Stimulated activated CD8-positive, alpha-beta memory T cell treated with anti-CD3 and anti-CD28 coated beads, Interleukin-7, amount 100 ng/mL, for 24 hours (primary cell): Measurements from ENCODE around the gene ISLR2.
A peak's percentile ranks its signal among the peaks of the same experiment; 100 is the strongest.
"Not testable (repeated sequence)": the region's sequence is repeated elsewhere in the genome, so short reads cannot be mapped to it uniquely, and the experiment has no call there.

Experiments
- DNase-seq: peaks from one replicate; pipeline ENCODE4 v3.0.0-alpha.2; 2020; ENCODE audit warnings: low read depth

Gene ISLR2

GRCh38 chr15:74130155-74130848 is at the start of gene ISLR2:
Gene ISLR2, plus strand, starts transcription at chr15:74130586. Its CDS starts 2,169 bp downstream, at chr15:74132755.
- DNase-seq = no peak

GRCh38 chr15:74082450-74082849 is 47.9 kb upstream of the ISLR2 start, which contains the start of gene GOLGA6A:
Gene GOLGA6A, minus strand, starts transcription at chr15:74082550. Its CDS starts 41 bp downstream, at chr15:74082509.
- DNase-seq = not testable (repeated sequence)

DNA sequence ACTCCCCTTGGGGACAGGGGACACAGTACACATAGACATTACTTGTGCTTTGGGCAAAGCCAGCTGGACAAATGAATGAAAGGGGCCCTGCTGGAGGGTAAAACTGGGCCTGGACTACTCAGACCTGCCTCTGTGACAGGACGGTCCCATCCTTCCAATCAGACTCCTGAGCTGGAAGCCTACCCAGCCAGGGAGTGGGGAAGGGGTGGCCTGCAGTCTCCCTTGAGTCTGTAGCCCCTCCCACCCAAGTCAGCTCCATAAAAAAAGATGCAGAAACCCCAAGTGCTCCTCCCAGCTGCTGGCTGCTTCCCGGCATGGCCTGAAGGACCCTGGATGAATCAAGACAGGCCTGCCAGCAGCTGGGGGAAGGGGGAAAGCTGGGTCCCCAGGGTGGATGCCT is 35.8 kb upstream of the ISLR2 start:
- DNase-seq = not testable (repeated sequence)

- DNase-seq = not testable (repeated sequence)
Measured at GRCh38 chr15:74095610-74096009, 34.8 kb upstream of the ISLR2 start.

DNA sequence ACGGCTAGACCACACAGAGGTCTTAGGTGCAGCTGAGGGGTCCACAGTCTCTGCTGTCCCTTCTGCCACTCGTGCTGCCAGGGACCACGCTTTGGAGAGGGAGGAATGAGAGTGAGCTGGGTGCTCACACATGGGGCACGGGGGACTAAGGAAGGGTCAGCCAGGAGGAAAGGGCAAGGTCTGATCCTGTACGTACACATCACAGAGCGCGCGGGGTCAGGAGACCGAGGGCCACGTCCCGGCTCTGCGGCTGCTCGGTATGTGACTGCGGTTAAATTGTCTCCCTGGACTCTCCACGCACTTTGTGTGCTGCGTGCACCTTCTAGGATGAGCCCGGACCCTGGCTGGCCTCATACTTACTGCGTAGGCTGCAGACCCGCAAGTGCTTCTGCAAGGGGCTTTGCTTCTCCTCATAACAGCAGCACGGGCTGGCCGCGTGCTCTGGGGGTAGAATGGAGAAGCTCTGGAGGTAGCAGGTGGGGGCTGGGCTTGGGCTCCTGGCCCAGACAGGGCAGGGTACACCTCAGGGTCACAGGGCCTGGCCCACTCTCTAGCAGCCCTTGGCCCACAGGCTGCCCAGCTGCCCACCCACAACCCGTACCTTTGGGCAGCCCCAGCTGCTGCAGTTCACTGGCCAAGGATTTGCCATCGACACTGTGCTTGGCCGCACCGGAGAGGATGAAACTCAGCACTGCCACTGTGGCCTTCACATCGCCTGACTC is 33.5 kb upstream of the ISLR2 start:
- not testable (repeated sequence) for DNase-seq

GRCh38 chr15:74099963-74100733 is 30.2 kb upstream of the ISLR2 start:
- DNase-seq = peak; percentile 59

DNA sequence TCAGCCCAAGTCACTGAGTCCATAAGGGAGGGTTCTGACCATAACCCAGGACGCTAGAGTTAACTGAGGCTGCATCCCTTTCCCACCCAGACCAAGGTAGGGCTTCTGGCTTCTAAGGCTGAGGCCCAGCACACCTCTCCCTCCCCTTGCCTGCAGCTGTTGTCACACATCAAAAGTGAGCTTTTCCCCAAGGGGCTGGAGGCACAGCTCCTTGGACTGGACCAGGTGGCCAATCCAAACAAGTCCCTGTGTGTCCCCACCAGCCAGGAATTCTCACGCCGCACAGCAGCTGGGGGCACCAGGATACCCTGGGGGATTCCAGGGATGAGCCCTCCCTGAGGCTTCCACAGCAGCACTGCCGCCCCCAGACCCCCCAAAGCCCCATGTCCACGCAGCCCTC is 22.3 kb upstream of the ISLR2 start:
- DNase-seq = no peak

GRCh38 chr15:74108611-74109010 is 21.8 kb upstream of the ISLR2 start:
- DNase-seq = not testable (repeated sequence)

- DNase-seq = no peak
Measured at GRCh38 chr15:74109713-74110112, 20.7 kb upstream of the ISLR2 start.

DNA sequence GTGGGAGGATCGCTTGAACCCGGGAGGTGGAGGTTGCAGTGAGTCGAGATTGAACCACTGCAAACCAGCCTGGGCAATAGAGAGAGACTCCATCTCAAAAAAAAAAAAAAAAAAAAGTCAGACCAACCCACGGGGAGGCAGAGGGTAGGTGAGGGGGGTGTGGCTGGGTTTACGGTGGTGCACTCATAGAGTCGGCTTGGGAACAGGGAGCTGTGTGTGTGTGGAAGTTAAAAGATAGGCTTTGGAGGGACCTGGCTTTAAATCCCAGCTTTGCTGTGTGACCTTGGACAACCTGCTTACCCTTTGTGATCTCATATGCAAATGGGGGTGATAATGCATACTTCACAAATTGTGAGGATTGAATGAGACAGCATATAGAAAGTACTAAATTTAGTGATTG is 10.0 kb upstream of the ISLR2 start:
- DNase-seq = no peak

- DNase-seq = no peak
Measured at GRCh38 chr15:74121039-74121438, 9.3 kb upstream of the ISLR2 start.

- DNase-seq = no peak
Measured at GRCh38 chr15:74121858-74122257, 8.5 kb upstream of the ISLR2 start.

GRCh38 chr15:74122403-74123130 is 7.8 kb upstream of the ISLR2 start:
- no peak for DNase-seq

DNA sequence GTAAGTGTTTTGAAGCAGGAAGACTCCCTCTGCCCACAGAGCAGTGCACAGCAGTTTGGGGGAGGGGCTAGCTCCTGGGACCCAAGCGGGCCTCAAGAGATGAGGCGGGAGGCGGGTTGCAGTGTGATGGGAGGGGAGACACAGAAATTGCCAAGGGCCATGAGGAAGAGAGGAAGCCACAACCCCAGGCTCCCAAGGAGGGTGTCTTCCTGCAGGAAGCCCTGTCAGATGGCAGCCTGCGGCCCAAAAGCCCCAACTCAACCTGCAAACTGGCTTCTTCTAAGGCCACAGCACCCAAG is 7.3 kb upstream of the ISLR2 start:
- no peak for DNase-seq

- no peak for DNase-seq
Measured at GRCh38 chr15:74123658-74124057, 6.7 kb upstream of the ISLR2 start.

- no peak for DNase-seq
Measured at GRCh38 chr15:74124196-74124595, 6.2 kb upstream of the ISLR2 start.

GRCh38 chr15:74124759-74125158 is 5.6 kb upstream of the ISLR2 start:
- DNase-seq = no peak

- DNase-seq = peak; percentile 73
Measured at GRCh38 chr15:74127255-74127953, 3.0 kb upstream of the ISLR2 start.

- no peak for DNase-seq
Measured at GRCh38 chr15:74127954-74128784, 2.2 kb upstream of the ISLR2 start.

DNA sequence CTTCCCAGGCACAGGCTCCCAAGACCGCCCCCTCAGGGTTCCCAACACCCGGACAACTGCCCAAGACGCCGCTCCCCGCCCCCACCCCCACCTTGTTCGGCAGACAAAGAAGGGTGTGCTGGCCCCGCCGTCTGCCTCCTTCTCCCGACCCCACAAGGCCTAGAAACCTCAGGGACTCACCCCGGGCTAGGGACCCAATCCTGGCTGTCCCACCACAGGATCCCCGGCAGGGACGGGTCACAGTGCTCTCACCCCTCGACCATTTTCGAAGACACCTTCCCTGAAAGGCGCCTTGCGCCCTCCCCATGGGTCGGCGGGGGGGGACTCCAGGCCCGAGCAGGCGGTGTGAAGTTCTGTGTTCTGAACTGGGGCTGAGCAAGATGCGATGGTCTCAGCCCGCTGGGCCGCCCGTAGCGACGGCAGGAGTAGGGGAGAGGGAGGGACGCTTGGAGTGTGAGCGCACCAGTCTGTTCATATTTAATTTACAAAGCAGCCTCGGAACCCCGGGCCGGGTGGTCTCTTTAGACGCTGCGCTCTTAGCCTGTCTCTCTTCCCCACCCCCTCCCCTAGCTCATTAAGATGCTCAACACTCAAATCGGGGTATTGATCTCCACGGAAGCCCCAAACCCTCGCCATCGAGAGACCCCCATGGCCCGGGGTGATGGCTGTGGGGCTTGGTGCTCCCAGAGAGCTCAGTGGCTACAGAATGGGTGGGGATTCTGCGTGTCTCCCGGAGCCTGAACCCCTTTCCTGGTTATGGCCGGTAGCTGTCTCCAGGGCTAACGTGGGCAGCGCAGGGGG is 1.4 kb upstream of the ISLR2 start:
- DNase-seq = no peak
